ENCODE measurements around the gene TESK2.

Gene TESK2

GRCh38 chr1:45375104-45376090 is 115.6 kb downstream of the TESK2 start:
- DNase-seq (ENCODE audit: low spot score): peak; percentile 11

- DNase-seq (ENCODE audit: low spot score): no peak
Observed at GRCh38 chr1:45373573-45373972, 117.4 kb downstream of the TESK2 start.

- no peak for DNase-seq (ENCODE audit: low spot score)
Observed at GRCh38 chr1:45370575-45370974, 120.4 kb downstream of the TESK2 start.

GRCh38 chr1:45365051-45365450 is 125.9 kb downstream of the TESK2 start:
- no peak for DNase-seq (ENCODE audit: low spot score)

- no peak for DNase-seq (ENCODE audit: low spot score)
Observed at GRCh38 chr1:45364294-45364693, 126.7 kb downstream of the TESK2 start.

- DNase-seq (ENCODE audit: low spot score): peak; percentile 80
Observed at GRCh38 chr1:45360981-45361380, 130.0 kb downstream of the TESK2 start.

GRCh38 chr1:45359882-45360513 is 131.0 kb downstream of the TESK2 start:
- DNase-seq (ENCODE audit: low spot score): peak; percentile 66

GRCh38 chr1:45356186-45356585 is 134.8 kb downstream of the TESK2 start:
- DNase-seq (ENCODE audit: low spot score): no peak

GRCh38 chr1:45355683-45356082 is 135.3 kb downstream of the TESK2 start:
- no peak for DNase-seq (ENCODE audit: low spot score)

- DNase-seq (ENCODE audit: low spot score): no peak
Observed at GRCh38 chr1:45354838-45355237, 136.1 kb downstream of the TESK2 start.

GRCh38 chr1:45353685-45354084 is 137.3 kb downstream of the TESK2 start:
- DNase-seq (ENCODE audit: low spot score): no peak

GRCh38 chr1:45351508-45351907 is 139.5 kb downstream of the TESK2 start:
- no peak for DNase-seq (ENCODE audit: low spot score)

GRCh38 chr1:45348966-45349677 is 141.8 kb downstream of the TESK2 start:
- DNase-seq (ENCODE audit: low spot score): no peak

- no peak for DNase-seq (ENCODE audit: low spot score)
Observed at GRCh38 chr1:45348609-45348965, 142.4 kb downstream of the TESK2 start.

- DNase-seq (ENCODE audit: low spot score): peak; percentile 43
Observed at GRCh38 chr1:45348020-45348419, 142.9 kb downstream of the TESK2 start.

GRCh38 chr1:45346473-45346872 is 144.5 kb downstream of the TESK2 start:
- DNase-seq (ENCODE audit: low spot score): no peak

- no peak for DNase-seq (ENCODE audit: low spot score)
Observed at GRCh38 chr1:45345014-45345413, 145.9 kb downstream of the TESK2 start.

- no peak for DNase-seq (ENCODE audit: low spot score)
Observed at GRCh38 chr1:45344499-45344898, 146.5 kb downstream of the TESK2 start.

GRCh38 chr1:45340816-45341466 is 150.0 kb downstream of the TESK2 start:
- no peak for DNase-seq (ENCODE audit: low spot score)

GRCh38 chr1:45339789-45340558 is 151.0 kb downstream of the TESK2 start, which contains the start of the genes MUTYH and TOE1:
MUTYH (minus strand) TSS chr1:45340440; CDS start chr1:45334505, 5,935 bp downstream.
TOE1 (plus strand) TSS chr1:45340170; CDS start chr1:45340253, 83 bp downstream.
- DNase-seq (ENCODE audit: low spot score): peak; percentile 97
